WERI-Rb-1 (cell line): ENCODE data around the gene CLCN4.

Experiments
- DNase-seq: peaks from one replicate; pipeline ENCODE4 v3.0.0-alpha.2; 2020
- H3K27ac ChIP-seq: fragments of 250-450 bp; sonication (Bioruptor Pico); 2 replicates; pipeline ENCODE4 v1.5.1; 2020; ENCODE audit warnings: mild to moderate bottlenecking, moderate library complexity
- H3K27me3 ChIP-seq: fragments of 250-450 bp; sonication (Bioruptor Pico); 2 replicates; pipeline ENCODE4 v1.5.1; 2021; ENCODE audit warnings: mild to moderate bottlenecking, low read depth, moderate library complexity; ENCODE audit not compliant: insufficient read depth, severe bottlenecking
- H3K36me3 ChIP-seq: fragments of 250-450 bp; sonication (Bioruptor Pico); 2 replicates; pipeline ENCODE4 v1.5.1; 2020; ENCODE audit warnings: mild to moderate bottlenecking, moderate library complexity
- H3K4me3 ChIP-seq: 2 replicates; pipeline ENCODE4 v1.5.1; 2011; ENCODE audit warnings: low read depth, mild to moderate bottlenecking, control low read depth, low read length
- H3K9me3 ChIP-seq: fragments of 250-450 bp; sonication (Bioruptor Pico); 2 replicates; pipeline ENCODE4 v1.5.1; 2021; ENCODE audit warnings: mild to moderate bottlenecking, moderate library complexity; ENCODE audit not compliant: severe bottlenecking
- CTCF ChIP-seq: IDR thresholded peaks from 2 replicates; pipeline ENCODE4 v1.5.1; 2011; ENCODE audit warnings: low read depth, mild to moderate bottlenecking, control low read depth, inconsistent platforms, low read length

The CLCN4 gene

GRCh38 chrX:10155137-10155536 is 1.6 kb upstream of the CLCN4 start:
- TF ChIP-seq CTCF: no peak
- Histone ChIP-seq H3K27ac (no peak overlapping the region), H3K36me3 (no peaks in the 10 kb centered on the region), H3K9me3 (no peaks in the 10 kb centered on the region), H3K4me3 (no peak overlapping the region), H3K27me3 (peaks cover 10% of the 10 kb centered on the region)
- no peak for DNase-seq

DNA sequence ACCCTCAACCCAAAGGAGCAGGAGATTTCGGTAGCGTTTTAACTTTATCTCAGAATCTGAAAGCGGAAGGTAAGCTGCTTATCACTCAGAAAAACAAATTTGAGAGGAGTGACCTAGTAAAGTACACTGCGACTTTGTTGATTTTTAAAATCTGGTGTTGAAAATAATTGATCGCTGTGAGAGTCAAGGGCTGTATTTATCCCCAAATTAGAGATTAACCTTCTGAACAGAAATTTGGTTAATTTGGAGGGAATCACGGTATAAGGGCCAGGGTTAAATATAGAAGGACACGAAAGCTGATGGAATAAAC is 212 bp downstream of the CLCN4 start:
- Histone ChIP-seq H3K4me3 (peak overlapping the region; percentile 39), H3K27ac (peak overlapping the region; percentile 30; the same call in 1 of the 2 replicates), H3K36me3 (no peaks in the 10 kb centered on the region), H3K9me3 (no peaks in the 10 kb centered on the region), H3K27me3 (peaks cover 15% of the 10 kb centered on the region)
- no peak for DNase-seq
- no peak for TF ChIP-seq CTCF

DNA sequence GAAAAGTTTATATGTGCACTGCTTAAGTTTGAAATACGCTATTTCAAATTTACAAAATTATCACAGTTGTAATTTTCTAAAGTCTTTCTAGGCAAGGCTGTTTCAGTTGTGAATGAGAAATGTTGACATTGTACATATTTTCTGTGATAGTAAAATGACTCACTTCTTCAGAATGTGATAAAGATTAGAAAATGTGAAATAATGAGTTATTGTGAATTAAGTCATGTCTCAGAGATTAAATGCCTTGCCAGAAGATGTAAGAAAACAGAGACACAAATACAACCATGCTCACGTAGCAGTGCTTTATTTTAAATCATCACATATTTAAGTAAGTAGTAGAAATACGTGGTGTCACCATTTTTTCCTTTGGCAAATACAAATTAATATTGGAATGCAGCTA is 768 bp downstream of the CLCN4 start:
- no peak for DNase-seq
- peaks cover 15% of the 10 kb centered on the region for H3K27me3 ChIP-seq
- TF ChIP-seq CTCF: no peak
- H3K27ac ChIP-seq: no peak overlapping the region
- no peak overlapping the region for H3K4me3 ChIP-seq
- no peaks in the 10 kb centered on the region for H3K9me3 ChIP-seq
- no peaks in the 10 kb centered on the region for H3K36me3 ChIP-seq

DNA sequence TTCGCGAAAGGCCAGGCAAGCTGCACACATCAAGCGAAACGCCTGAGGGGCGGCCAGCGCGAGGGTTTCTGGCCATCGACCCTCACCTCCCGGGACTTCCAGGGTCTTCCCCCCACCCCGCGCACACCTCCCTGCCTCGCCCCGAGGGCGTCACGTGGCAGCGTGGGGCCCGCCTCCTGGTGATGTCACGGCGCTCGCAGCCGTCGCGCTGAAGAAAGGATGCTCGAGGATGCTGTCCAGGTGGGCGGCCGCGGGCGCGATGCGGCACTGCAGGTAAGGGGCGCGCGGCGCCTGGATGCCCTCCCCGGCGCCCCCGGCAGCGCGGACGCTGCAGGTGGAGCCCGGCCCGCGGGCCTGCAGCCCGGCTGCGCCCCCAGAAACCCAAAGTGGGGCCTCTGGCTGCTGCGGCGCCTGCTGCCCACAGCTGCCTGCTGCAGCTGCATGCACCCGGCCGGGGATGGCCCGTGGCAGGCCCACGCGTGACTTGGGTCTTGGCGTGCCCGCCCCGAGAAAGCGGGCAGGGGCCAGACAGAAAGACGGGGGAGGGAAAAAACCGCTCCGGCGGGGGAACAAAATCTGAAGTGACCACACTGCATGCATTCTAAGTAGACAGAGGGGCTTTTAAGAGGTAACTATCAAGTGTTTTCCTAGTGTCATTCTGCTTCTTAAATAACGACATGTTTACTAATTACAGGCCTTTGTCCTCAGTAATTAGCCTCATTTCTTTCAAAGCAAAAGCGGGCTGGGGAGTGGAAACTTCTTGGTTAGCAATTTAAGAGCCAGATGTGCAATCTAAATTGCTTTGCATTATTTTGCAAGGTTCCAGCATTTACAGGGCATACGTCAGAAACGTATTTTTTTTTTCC is 1.7 kb downstream of the CLCN4 start:
- peak; percentile 59 for DNase-seq
- H3K4me3 ChIP-seq: peak overlapping the region; percentile 31
- no peak for TF ChIP-seq CTCF

GRCh38 chrX:10159145-10159468 is 2.3 kb downstream of the CLCN4 start:
- Histone ChIP-seq H3K27me3 (peaks cover 13% of the 10 kb centered on the region), H3K36me3 (no peaks in the 10 kb centered on the region), H3K27ac (no peak overlapping the region), H3K4me3 (peak overlapping the region; percentile 31), H3K9me3 (no peaks in the 10 kb centered on the region)
- DNase-seq: peak; percentile 43
- TF ChIP-seq CTCF: no peak

More for the DNA sequence above, 1.7 kb downstream of the CLCN4 start:
- Histone ChIP-seq H3K9me3 (no peaks in the 10 kb centered on the region), H3K27me3 (peaks cover 15% of the 10 kb centered on the region), H3K27ac (no peak overlapping the region), H3K36me3 (no peaks in the 10 kb centered on the region)

GRCh38 chrX:10160211-10160610 is 3.4 kb downstream of the CLCN4 start:
- Histone ChIP-seq H3K9me3 (no peaks in the 10 kb centered on the region), H3K27me3 (peaks cover 13% of the 10 kb centered on the region), H3K4me3 (no peak overlapping the region), H3K36me3 (no peaks in the 10 kb centered on the region), H3K27ac (no peak overlapping the region)
- TF ChIP-seq CTCF: no peak
- DNase-seq: no peak
